Body of pancreas (tissue), 4 donors: ENCODE results near the gene MGAT3. TPM values are rescaled to one million over a fixed set of nuclear protein-coding genes. Genes with fewer than 3 reads are reported as not detected.

Experiments
- ATAC-seq: fragments of 150-250 bp; one replicate; pipeline ENCODE4 v1.9.1; 2016
- DNase-seq, 4 donors: peaks; one replicate each; pipeline ENCODE4 v3.0.0-alpha.2; 2019
- H3K27ac ChIP-seq, 4 donors: fragments of 200-600 bp; sonication (generic); 1 replicate in 3 of 4; 2 replicates in 1 of 4; pipeline versions ENCODE4 v1.5.1 to v1.6.1; 2016 to 2019; ENCODE audit warnings: mild to moderate bottlenecking in 1 of 4, mixed read lengths in 1 of 4, moderate library complexity in 1 of 4
- H3K27me3 ChIP-seq, 2 donors: fragments of 200-600 bp; sonication (generic); one replicate each; pipeline ENCODE4 v1.6.0; 2016; ENCODE audit warnings: mild to moderate bottlenecking in 1 of 2
- H3K36me3 ChIP-seq, 2 donors: fragments of 200-600 bp; sonication (generic); replicated peaks in 1 of 2; 2 replicates each; pipeline ENCODE4 v1.5.1; 2016; ENCODE audit warnings: low read depth in 2 of 2; ENCODE audit not compliant: insufficient read depth in 1 of 2
- H3K4me1 ChIP-seq: fragments of 200-600 bp; sonication (generic); one replicate; pipeline ENCODE4 v1.6.0; 2016
- H3K4me3 ChIP-seq, 2 donors: fragments of 200-600 bp; sonication (generic); 1 replicate in 1 of 2; 2 replicates in 1 of 2; pipeline ENCODE4 v1.5.1; 2016 to 2019
- H3K9me3 ChIP-seq, 3 donors: fragments of 200-600 bp; sonication (generic); 1 replicate in 2 of 3; 2 replicates in 1 of 3; pipeline ENCODE4 v1.5.1; 2016
- CTCF ChIP-seq, 7 experiments: fragments of 450-650 bp in 4 of 7; fragments of 200-600 bp in 3 of 7; sonication (generic) in 3 of 7; IDR thresholded peaks; one replicate each; pipeline ENCODE4 v1.5.1; 2016 to 2019; ENCODE audit warnings: antibody characterized with exemption in 7 of 7
- POLR2A ChIP-seq, 3 donors: fragments of 450-650 bp; IDR thresholded peaks; one replicate each; pipeline ENCODE4 v1.6.1; 2016; ENCODE audit warnings: antibody characterized with exemption in 3 of 3, mild to moderate bottlenecking in 2 of 3
- WGBS, 2 donors: methylation state at CpG; one replicate each; pipeline ENCODE4 v1.1.5; 2017; 5-methylcytosine and 5-hydroxymethylcytosine counted together
- intact Hi-C: fragments of 100-400 bp; cut with DNase I; formaldehyde crosslinking; loops from one replicate; pipeline ENCODE4 v1.15.1; 2023
- total RNA-seq, 2 donors: library from RNA; depleted of rRNA; stranded (reverse); fragments of >200 nt; gene quantifications; one replicate each; pipeline ENCODE4 v1.1.0, GENCODE V29; 2016

The MGAT3 gene
- total RNA-seq, 2 donors from 2014 or later = 0.99 to 2.9 TPM

DNA sequence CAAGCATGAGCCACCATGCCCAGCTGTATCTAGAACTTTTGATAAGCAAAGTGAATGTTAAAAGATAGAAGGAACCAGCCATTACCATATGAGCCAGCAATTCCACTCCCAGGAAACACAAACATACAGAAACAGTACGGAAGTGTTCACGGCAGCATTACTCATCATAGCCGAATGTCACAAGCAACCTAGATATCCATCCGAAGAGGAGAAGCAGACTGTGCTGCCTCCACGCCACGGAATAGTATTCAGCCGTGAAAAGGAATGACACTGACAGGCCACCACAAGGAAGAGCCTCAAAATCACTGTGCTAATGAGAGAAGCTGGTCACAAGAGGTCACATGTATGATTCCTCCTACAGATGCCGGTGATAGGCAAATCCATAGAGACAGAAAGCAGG lies 17.6 kb upstream of the MGAT3 start:
- H3K4me1 ChIP-seq = peaks cover 9% of the 10 kb centered on the region
- H3K9me3 ChIP-seq = no peaks in the 10 kb centered on the region
- peak in 1 of 4 donors; percentile 20 for DNase-seq
- H3K27ac ChIP-seq = no peak overlapping the region
- H3K27me3 ChIP-seq = no peaks in the 10 kb centered on the region
- TF ChIP-seq POLR2A (IDR thresholded peaks at IDR 0.05) = no peak
- TF ChIP-seq CTCF (IDR thresholded peaks at IDR 0.05) = no peak
- intact Hi-C loops = no loop called here
- 46 to 54% methylated on average over 8 of the region's 8 CpGs for WGBS, 2 donors
- no peak overlapping the region for H3K4me3 ChIP-seq
- no peaks in the 10 kb centered on the region for H3K36me3 ChIP-seq
- no peak for ATAC-seq

- ATAC-seq (no peak), DNase-seq (no peak)
- H3K4me3 ChIP-seq = no peak overlapping the region
- H3K27ac ChIP-seq = no peak overlapping the region
- H3K9me3 ChIP-seq = no peaks in the 10 kb centered on the region
- TF ChIP-seq POLR2A (IDR thresholded peaks at IDR 0.05) = no peak
- no peak for TF ChIP-seq CTCF (IDR thresholded peaks at IDR 0.05)
- 82 to 93% methylated on average over 6 of the region's 6 CpGs for WGBS, 2 donors
- intact Hi-C loops = no loop called here
- H3K4me1 ChIP-seq = no peaks in the 10 kb centered on the region
- no peaks in the 10 kb centered on the region for H3K36me3 ChIP-seq
- no peaks in the 10 kb centered on the region for H3K27me3 ChIP-seq
Observed at GRCh38 chr22:39443398-39443797, 13.4 kb upstream of the MGAT3 start.

DNA sequence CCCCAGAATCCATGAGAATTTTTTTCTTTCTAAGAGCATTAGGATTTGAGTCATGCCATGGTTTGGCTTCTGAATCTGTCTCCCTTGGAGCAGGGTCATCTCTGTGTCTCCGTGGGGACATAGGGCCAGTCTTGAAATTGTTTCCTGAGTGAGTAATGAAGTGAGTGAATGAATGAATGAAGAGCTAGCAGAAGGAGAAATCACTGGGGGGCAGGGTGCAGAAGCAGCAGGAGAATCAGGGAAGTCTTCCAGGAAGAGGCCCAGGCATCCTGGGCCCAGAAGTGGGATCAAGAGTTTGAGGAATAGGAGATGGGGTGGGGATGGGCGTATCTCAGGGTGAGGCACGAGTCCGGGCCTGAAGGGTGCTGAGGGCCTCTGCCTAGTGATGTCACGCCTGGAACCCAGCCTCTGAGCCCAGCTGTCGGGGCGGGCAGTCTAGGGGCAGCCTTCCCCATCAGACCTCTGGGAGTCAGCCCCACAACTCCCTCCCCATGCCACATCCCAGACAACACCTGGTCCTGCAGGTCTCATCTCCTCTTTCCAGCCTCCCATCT lies 12.5 kb upstream of the MGAT3 start:
- TF ChIP-seq CTCF (IDR thresholded peaks at IDR 0.05) (no peak), POLR2A (IDR thresholded peaks at IDR 0.05) (no peak)
- ATAC-seq (no peak), DNase-seq (no peak)
- Histone ChIP-seq H3K9me3 (no peaks in the 10 kb centered on the region), H3K4me3 (no peak overlapping the region), H3K36me3 (no peaks in the 10 kb centered on the region), H3K27me3 (no peaks in the 10 kb centered on the region), H3K4me1 (no peaks in the 10 kb centered on the region), H3K27ac (no peak overlapping the region)
- 80 to 88% methylated on average over 7 of the region's 7 CpGs for WGBS, 2 donors
- intact Hi-C loops = no loop called here

GRCh38 chr22:39444937-39445465 lies 11.8 kb upstream of the MGAT3 start:
- no peaks in the 10 kb centered on the region for H3K4me1 ChIP-seq
- no peak overlapping the region for H3K4me3 ChIP-seq
- no peak overlapping the region for H3K27ac ChIP-seq
- TF ChIP-seq POLR2A (IDR thresholded peaks at IDR 0.05) = no peak
- TF ChIP-seq CTCF (IDR thresholded peaks at IDR 0.05) = no peak
- no peaks in the 10 kb centered on the region for H3K9me3 ChIP-seq
- 87 to 88% methylated on average over 8 to 11 of the region's 11 CpGs for WGBS, 2 donors
- H3K36me3 ChIP-seq = no peaks in the 10 kb centered on the region
- intact Hi-C loops = no loop called here
- no peaks in the 10 kb centered on the region for H3K27me3 ChIP-seq
- DNase-seq = no peak
- no peak for ATAC-seq

DNA sequence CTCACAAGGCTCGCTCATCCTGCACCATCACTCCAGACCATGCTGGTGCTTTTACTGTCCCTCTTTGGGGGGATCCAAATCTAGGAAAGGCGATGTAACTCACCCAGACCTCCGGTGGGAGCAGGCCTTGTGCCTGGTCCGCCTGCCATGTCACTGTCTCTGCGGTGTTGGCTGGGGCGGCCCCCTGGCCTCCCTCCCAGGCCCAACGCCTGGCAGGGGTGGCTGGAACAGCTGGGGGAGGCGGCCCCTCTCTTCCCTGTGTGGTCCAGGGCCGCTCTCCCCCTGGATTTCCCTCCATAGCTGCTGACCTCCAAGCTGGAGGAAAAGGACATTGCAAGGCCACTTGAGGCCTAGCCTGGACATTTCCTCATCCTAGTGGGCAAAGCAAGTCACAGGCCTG lies 11.1 kb upstream of the MGAT3 start:
- Histone ChIP-seq H3K4me3 (no peak overlapping the region), H3K27ac (no peak overlapping the region), H3K4me1 (no peaks in the 10 kb centered on the region), H3K9me3 (no peaks in the 10 kb centered on the region), H3K36me3 (no peaks in the 10 kb centered on the region), H3K27me3 (no peaks in the 10 kb centered on the region)
- ATAC-seq (no peak), DNase-seq (no peak)
- intact Hi-C loops = no loop called here
- TF ChIP-seq CTCF (IDR thresholded peaks at IDR 0.05) = no peak
- WGBS, 2 donors = 73 to 95% methylated on average over 3 to 9 of the region's 9 CpGs
